ENCODE data around the gene SNX9.
"Not testable (repeated sequence)": the region's sequence is repeated elsewhere in the genome, so short reads cannot be mapped to it uniquely, and the experiment has no call there.

SNX9 gene

DNA sequence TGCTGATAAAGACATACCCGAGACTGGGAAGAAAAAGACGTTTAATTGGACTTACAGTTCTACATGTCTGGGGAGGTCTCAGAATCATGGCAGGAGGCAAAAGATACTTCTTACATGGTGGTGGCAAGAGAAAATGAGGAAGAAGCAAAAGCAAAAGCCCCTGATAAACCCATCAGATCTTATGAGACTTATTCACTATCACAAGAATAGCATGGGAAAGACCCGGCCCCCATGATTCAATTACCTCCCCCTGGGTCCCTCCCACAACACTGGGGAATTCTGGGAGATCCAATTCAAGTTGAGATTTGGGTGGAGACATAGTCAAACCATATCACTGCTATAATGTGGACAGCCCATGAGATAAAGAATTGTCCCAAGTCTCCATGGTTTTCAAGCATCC lies 23.5 kb upstream of the SNX9 start:
- not testable (repeated sequence) for H3K4me3 ChIP-seq (ENCODE audit: insufficient read depth, low read depth, low read length, poor library complexity, severe bottlenecking); H3K27me3 ChIP-seq (replicated peaks; ENCODE audit: control insufficient read depth, insufficient read depth, low read length, poor library complexity, severe bottlenecking); H3K27ac ChIP-seq (ENCODE audit: insufficient read depth, low read length, poor library complexity, severe bottlenecking); H3K4me1 ChIP-seq (ENCODE audit: control insufficient read depth, insufficient read depth, low read length, poor library complexity, severe bottlenecking); H3K9me3 ChIP-seq (ENCODE audit: control insufficient read depth, low read length); DNase-seq; H3K36me3 ChIP-seq (ENCODE audit: control insufficient read depth, insufficient read depth, low read length)

DNA sequence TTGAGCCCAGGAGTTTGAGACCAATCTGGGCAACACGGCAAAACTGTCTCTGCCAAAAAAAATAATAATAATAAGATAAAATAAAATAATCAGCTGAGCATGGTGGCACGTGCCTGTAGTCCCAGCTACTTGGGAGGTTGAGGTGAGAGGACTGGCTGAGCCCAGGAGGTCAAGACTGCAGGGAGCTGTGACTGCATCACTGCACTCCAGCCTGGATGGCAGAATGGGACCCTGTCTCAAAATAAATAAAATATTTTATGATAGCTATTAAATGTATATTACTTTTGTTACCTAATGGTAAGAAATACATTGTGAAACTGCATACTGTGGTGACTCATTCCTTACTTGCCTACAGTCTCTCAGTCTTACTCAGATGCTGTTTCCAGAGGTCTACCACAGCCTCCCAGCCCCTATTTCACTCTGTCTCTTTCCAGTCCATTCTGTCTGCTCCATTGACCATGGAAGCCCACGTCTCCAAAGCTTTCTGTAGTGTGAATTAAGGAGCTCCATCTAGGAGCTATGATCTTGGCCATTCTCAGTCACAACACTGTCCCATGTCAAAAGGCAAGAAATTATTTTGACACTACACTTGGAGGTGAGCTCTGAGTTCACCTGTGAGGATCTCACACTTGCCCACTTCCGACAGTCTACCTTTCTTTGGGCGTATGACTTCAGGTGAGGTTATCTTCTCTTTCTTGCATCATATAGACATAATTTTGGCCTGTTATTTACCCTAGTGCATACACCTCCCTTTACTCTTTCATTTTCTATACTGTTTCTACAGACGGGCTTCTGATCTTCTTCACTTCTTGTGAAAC lies 22.4 kb upstream of the SNX9 start:
- no peak for DNase-seq
- no peak overlapping the region for H3K4me3 ChIP-seq (ENCODE audit: insufficient read depth, low read depth, low read length, poor library complexity, severe bottlenecking)
- H3K27ac ChIP-seq (ENCODE audit: insufficient read depth, low read length, poor library complexity, severe bottlenecking), result no peak overlapping the region
- no peaks in the 10 kb centered on the region for H3K4me1 ChIP-seq (ENCODE audit: control insufficient read depth, insufficient read depth, low read length, poor library complexity, severe bottlenecking)
- no peaks in the 10 kb centered on the region for H3K36me3 ChIP-seq (ENCODE audit: control insufficient read depth, insufficient read depth, low read length)
- no peaks in the 10 kb centered on the region for H3K27me3 ChIP-seq (replicated peaks; ENCODE audit: control insufficient read depth, insufficient read depth, low read length, poor library complexity, severe bottlenecking)
- H3K9me3 ChIP-seq (ENCODE audit: control insufficient read depth, low read length), result no peaks in the 10 kb centered on the region

DNA sequence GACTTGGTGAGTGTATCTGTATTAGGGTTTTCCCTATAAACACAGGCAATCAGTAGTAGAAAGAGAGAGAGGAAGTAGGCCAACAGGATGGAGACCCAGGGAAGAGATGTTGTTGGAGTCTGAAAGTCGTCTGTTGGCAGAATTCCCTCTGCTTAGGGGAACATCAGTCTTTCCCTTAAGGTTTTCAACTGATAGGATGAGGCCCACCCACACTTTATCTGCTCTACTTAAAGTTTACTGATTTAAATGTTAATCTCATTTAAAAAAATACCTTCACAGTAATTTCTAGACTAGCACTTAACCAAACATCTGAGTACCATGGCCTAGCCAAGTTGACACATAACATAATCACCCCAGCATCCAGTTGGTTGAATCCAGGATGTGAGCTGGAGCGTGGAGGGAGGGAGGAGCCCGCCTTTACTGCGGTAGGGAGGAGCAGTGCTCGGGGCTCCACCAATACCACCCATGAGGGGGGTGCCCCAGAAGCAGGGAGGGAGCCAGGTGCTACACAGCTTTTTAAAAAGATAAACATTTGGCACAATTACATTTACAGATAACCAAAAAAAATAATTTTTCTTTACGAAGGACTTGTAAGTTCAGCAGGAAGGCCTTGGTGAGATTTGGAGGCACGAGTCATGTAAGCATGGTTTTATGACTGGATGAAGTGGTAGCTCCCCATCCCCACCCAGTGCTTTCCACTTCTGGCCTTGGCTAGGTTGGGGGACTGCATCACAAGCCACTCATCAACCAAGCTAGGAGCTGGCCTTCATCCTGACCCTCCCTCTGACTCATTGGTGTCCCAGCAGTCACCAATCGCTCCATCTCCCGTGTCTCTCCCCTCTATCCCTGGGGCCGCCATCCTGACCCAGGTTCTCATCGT lies 18.4 kb upstream of the SNX9 start:
- H3K36me3 ChIP-seq (ENCODE audit: control insufficient read depth, insufficient read depth, low read length), result no peaks in the 10 kb centered on the region
- no peaks in the 10 kb centered on the region for H3K4me1 ChIP-seq (ENCODE audit: control insufficient read depth, insufficient read depth, low read length, poor library complexity, severe bottlenecking)
- peaks cover 4% of the 10 kb centered on the region for H3K9me3 ChIP-seq (ENCODE audit: control insufficient read depth, low read length)
- no peaks in the 10 kb centered on the region for H3K27me3 ChIP-seq (replicated peaks; ENCODE audit: control insufficient read depth, insufficient read depth, low read length, poor library complexity, severe bottlenecking)
- H3K4me3 ChIP-seq (ENCODE audit: insufficient read depth, low read depth, low read length, poor library complexity, severe bottlenecking), result no peak overlapping the region
- DNase-seq, result no peak
- no peak overlapping the region for H3K27ac ChIP-seq (ENCODE audit: insufficient read depth, low read length, poor library complexity, severe bottlenecking)

DNA sequence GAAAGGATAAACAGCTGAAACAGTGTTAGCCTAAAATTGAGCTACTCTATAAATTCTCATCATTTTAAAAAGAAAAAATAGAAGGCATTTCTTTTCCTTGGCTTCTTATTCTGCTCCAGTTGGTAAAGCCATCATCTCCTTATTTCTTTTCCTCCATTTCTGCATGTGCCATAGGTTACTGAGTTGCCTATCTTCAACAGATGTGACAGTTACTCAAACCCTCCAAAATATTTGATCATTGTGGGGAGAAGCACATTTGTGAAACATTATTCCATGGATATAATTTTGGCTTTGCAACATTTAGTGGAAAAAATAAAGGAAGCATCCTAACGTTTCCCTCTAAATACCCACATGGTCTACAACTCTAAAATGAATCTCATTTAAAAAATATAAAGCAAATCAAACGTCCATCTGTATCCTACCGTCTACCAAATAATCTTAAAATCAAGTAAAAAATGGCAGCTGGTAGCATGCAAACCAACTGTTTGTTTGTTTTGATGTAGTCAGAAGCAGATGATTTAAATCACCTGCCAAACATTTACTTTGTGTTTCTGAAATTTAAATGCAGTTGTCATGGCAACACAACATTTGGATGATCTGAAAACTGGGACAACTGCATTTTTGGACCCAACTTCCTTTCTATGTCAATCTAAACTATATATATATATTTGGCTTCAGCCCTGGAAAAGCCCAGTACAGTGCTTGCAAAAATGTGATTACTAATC lies 16.8 kb upstream of the SNX9 start:
- Histone ChIP-seq H3K36me3 (ENCODE audit: control insufficient read depth, insufficient read depth, low read length) (no peaks in the 10 kb centered on the region), H3K27me3 (replicated peaks; ENCODE audit: control insufficient read depth, insufficient read depth, low read length, poor library complexity, severe bottlenecking) (no peaks in the 10 kb centered on the region), H3K9me3 (ENCODE audit: control insufficient read depth, low read length) (peaks cover 4% of the 10 kb centered on the region), H3K27ac (ENCODE audit: insufficient read depth, low read length, poor library complexity, severe bottlenecking) (no peak overlapping the region), H3K4me3 (ENCODE audit: insufficient read depth, low read depth, low read length, poor library complexity, severe bottlenecking) (no peak overlapping the region), H3K4me1 (ENCODE audit: control insufficient read depth, insufficient read depth, low read length, poor library complexity, severe bottlenecking) (no peaks in the 10 kb centered on the region)
- DNase-seq, result no peak

DNA sequence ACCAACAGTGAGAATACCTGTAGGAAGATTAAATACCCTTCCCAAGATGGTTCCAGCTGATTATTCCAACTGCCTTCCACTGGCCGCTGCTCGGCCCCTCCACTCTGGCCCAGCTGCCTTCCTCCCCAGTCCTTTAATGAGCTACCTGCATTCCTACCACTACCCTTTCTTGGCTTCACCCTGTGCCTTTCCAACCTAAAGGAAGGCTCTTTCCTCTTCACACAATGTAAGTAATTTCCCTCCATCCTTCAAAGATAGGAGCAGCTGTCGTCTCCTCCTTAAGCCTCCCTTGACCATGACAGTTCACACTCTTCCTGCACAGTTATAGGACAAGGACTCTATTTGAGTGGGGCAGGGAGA lies 16.2 kb upstream of the SNX9 start:
- DNase-seq, result no peak

DNA sequence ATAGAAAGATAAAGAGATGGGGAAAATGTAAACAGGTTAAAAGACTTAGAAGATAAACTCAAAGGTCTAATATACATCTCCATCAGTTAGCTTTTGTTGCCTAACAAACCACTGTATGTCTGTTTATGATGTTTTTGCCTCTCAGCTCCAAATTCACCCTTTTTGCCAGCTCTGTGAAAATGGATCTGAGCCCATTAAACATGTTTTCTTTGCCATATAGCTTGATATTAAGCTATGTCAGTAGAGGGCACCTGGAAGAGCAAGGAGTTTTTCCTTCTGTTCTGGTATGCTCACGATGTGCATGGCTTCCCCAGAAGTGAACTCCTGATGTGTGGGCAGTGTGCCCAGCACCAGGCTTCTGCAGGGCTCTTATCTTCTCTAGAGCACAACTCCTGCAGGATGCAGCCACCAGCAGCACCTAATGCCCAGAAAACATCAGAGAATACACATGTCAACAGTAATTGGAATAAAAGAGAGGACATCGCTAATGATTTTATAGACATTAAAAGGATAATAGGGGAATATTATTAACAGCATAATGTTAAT lies 14.6 kb upstream of the SNX9 start:
- Histone ChIP-seq H3K27me3 (replicated peaks; ENCODE audit: control insufficient read depth, insufficient read depth, low read length, poor library complexity, severe bottlenecking) (no peaks in the 10 kb centered on the region), H3K27ac (ENCODE audit: insufficient read depth, low read length, poor library complexity, severe bottlenecking) (no peak overlapping the region), H3K4me3 (ENCODE audit: insufficient read depth, low read depth, low read length, poor library complexity, severe bottlenecking) (no peak overlapping the region), H3K36me3 (ENCODE audit: control insufficient read depth, insufficient read depth, low read length) (no peaks in the 10 kb centered on the region), H3K9me3 (ENCODE audit: control insufficient read depth, low read length) (peaks cover 4% of the 10 kb centered on the region), H3K4me1 (ENCODE audit: control insufficient read depth, insufficient read depth, low read length, poor library complexity, severe bottlenecking) (no peaks in the 10 kb centered on the region)
- DNase-seq, result no peak

More for the DNA sequence above, 16.2 kb upstream of the SNX9 start:
- Histone ChIP-seq H3K4me1 (ENCODE audit: control insufficient read depth, insufficient read depth, low read length, poor library complexity, severe bottlenecking) (no peaks in the 10 kb centered on the region), H3K4me3 (ENCODE audit: insufficient read depth, low read depth, low read length, poor library complexity, severe bottlenecking) (no peak overlapping the region), H3K36me3 (ENCODE audit: control insufficient read depth, insufficient read depth, low read length) (no peaks in the 10 kb centered on the region), H3K27me3 (replicated peaks; ENCODE audit: control insufficient read depth, insufficient read depth, low read length, poor library complexity, severe bottlenecking) (no peaks in the 10 kb centered on the region), H3K9me3 (ENCODE audit: control insufficient read depth, low read length) (peaks cover 4% of the 10 kb centered on the region), H3K27ac (ENCODE audit: insufficient read depth, low read length, poor library complexity, severe bottlenecking) (no peak overlapping the region)

DNA sequence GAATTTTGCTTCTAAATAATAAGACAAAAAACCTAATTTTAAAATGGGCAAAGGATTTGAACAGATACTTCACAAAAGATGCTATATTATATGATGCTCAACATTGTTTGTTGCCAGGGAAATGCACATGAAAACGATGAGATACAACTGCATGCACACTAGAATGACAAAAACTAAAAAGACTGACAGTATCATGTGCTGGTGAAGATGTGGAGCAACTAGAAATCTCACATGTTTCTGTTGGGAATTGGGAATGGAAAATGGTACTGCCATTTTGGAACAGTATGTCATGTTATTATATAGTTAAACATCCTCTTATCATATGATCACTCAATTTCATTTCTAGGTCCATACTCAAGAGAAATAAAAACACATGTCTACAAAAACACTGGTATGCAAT lies 13.4 kb upstream of the SNX9 start:
- H3K4me3 ChIP-seq (ENCODE audit: insufficient read depth, low read depth, low read length, poor library complexity, severe bottlenecking), result no peak overlapping the region
- DNase-seq, result no peak
- H3K36me3 ChIP-seq (ENCODE audit: control insufficient read depth, insufficient read depth, low read length), result no peaks in the 10 kb centered on the region
- no peaks in the 10 kb centered on the region for H3K27me3 ChIP-seq (replicated peaks; ENCODE audit: control insufficient read depth, insufficient read depth, low read length, poor library complexity, severe bottlenecking)
- H3K27ac ChIP-seq (ENCODE audit: insufficient read depth, low read length, poor library complexity, severe bottlenecking), result no peak overlapping the region
- H3K4me1 ChIP-seq (ENCODE audit: control insufficient read depth, insufficient read depth, low read length, poor library complexity, severe bottlenecking), result no peaks in the 10 kb centered on the region
- peaks cover 4% of the 10 kb centered on the region for H3K9me3 ChIP-seq (ENCODE audit: control insufficient read depth, low read length)

DNA sequence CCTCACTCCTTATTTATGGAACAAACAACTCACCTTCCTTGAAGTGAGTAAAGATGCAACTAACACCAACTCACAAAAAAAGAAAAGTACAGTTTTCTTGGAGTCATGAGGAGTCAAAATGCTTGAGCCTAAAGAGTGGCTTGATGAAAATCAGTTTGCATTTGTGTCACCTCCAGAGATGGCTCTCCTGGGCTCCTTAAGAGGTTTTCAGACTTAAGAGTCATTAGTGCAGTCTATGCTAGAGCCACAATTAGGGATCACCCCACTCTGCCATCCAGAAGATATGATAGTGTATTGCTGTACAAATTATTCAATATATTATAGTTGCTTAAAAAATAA lies 11.9 kb upstream of the SNX9 start:
- Histone ChIP-seq H3K4me1 (ENCODE audit: control insufficient read depth, insufficient read depth, low read length, poor library complexity, severe bottlenecking) (no peaks in the 10 kb centered on the region), H3K9me3 (ENCODE audit: control insufficient read depth, low read length) (peaks cover 4% of the 10 kb centered on the region), H3K27me3 (replicated peaks; ENCODE audit: control insufficient read depth, insufficient read depth, low read length, poor library complexity, severe bottlenecking) (no peaks in the 10 kb centered on the region), H3K36me3 (ENCODE audit: control insufficient read depth, insufficient read depth, low read length) (no peaks in the 10 kb centered on the region), H3K27ac (ENCODE audit: insufficient read depth, low read length, poor library complexity, severe bottlenecking) (no peak overlapping the region), H3K4me3 (ENCODE audit: insufficient read depth, low read depth, low read length, poor library complexity, severe bottlenecking) (no peak overlapping the region)
- DNase-seq, result no peak

DNA sequence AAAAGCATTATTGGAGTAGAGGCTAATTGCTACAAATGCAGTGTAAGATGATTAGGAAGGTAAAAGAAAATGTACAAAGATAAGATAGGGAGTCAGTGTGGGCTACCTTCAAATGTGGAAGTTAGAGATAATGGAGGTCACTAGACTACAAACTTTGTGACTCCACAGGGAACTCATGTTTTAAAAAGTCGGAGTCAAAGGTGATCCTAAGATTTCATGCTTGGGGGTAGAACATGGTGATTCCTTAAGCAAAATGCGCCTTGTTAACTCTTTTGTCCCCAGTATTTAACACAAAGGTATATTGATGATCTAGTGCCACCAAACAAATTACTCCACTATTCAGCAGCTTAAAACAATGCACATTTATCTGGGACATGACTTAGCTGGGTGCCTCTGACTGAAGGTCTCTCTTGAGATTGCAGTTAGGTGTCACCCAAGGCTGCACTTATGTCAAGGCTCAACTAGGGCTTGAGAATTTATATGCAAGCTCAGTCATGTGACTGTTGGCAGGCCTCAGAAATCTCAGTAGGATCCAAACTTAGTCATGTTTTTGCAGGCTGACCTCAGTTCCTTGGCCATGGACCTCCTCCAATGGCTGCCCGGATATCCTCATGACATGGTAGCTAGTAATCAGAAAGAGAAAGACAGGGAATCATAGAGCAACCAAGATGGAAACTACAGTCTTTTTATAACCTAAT lies 11.4 kb upstream of the SNX9 start:
- DNase-seq, result no peak
- Histone ChIP-seq H3K27ac (ENCODE audit: insufficient read depth, low read length, poor library complexity, severe bottlenecking) (no peak overlapping the region), H3K27me3 (replicated peaks; ENCODE audit: control insufficient read depth, insufficient read depth, low read length, poor library complexity, severe bottlenecking) (no peaks in the 10 kb centered on the region), H3K4me1 (ENCODE audit: control insufficient read depth, insufficient read depth, low read length, poor library complexity, severe bottlenecking) (no peaks in the 10 kb centered on the region), H3K4me3 (ENCODE audit: insufficient read depth, low read depth, low read length, poor library complexity, severe bottlenecking) (no peak overlapping the region), H3K9me3 (ENCODE audit: control insufficient read depth, low read length) (peaks cover 4% of the 10 kb centered on the region), H3K36me3 (ENCODE audit: control insufficient read depth, insufficient read depth, low read length) (no peaks in the 10 kb centered on the region)

Measured in effector memory CD4-positive, alpha-beta T cell (primary cell).